ENCODE measurements around the gene HACD2.

DNA sequence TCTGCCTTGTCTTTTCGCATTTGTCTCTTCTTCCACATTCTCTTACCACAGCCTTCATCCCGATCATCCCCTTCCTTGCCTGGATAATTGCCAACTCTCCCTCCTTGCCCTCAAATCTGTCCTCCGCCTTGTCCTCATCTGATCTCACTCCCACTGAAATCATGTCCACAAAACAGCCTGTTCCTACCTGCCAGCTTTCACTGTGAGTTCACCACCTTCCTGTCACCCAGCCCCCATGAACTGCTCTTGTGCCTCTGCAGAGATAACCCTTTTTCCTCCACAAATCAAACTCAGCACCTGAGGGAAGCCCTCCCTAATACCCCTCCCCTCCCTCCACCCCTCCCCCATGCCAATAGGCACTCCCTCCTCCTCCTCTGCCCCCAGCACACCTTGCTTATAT is 131.2 kb downstream of the HACD2 start:
- TF ChIP-seq ZNF584 (CRISPR knock-in tag; IDR thresholded peaks at IDR 0.05; ENCODE audit: low read depth) (no peak), SRF (CRISPR knock-in tag; IDR thresholded peaks at IDR 0.05) (no peak), TCF3 (CRISPR knock-in tag; IDR thresholded peaks at IDR 0.05) (no peak), SMC3 (conservative IDR thresholded peaks at IDR 0.05; ENCODE audit: insufficient read depth, low read depth, low read length) (no peak), TARDBP (IDR thresholded peaks at IDR 0.05) (no peak), JUNB (CRISPR knock-in tag; conservative IDR thresholded peaks at IDR 0.05) (no peak)
- TF ChIP-seq, protein P1, sequence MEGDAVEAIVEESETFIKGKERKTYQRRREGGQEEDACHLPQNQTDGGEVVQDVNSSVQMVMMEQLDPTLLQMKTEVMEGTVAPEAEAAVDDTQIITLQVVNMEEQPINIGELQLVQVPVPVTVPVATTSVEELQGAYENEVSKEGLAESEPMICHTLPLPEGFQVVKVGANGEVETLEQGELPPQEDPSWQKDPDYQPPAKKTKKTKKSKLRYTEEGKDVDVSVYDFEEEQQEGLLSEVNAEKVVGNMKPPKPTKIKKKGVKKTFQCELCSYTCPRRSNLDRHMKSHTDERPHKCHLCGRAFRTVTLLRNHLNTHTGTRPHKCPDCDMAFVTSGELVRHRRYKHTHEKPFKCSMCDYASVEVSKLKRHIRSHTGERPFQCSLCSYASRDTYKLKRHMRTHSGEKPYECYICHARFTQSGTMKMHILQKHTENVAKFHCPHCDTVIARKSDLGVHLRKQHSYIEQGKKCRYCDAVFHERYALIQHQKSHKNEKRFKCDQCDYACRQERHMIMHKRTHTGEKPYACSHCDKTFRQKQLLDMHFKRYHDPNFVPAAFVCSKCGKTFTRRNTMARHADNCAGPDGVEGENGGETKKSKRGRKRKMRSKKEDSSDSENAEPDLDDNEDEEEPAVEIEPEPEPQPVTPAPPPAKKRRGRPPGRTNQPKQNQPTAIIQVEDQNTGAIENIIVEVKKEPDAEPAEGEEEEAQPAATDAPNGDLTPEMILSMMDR (IDR thresholded peaks at IDR 0.05 in 2 of 3, conservative IDR thresholded peaks at IDR 0.05 in 1 of 3; ENCODE audit: insufficient read depth in 2 of 3, low read depth in 1 of 3, low read length in 3 of 3) = no peak
- TF ChIP-seq, protein P2, sequence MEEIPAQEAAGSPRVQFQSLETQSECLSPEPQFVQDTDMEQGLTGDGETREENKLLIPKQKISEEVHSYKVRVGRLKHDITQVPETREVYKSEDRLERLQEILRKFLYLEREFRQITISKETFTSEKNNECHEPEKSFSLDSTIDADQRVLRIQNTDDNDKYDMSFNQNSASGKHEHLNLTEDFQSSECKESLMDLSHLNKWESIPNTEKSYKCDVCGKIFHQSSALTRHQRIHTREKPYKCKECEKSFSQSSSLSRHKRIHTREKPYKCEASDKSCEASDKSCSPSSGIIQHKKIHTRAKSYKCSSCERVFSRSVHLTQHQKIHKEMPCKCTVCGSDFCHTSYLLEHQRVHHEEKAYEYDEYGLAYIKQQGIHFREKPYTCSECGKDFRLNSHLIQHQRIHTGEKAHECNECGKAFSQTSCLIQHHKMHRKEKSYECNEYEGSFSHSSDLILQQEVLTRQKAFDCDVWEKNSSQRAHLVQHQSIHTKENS (CRISPR knock-in tag; IDR thresholded peaks at IDR 0.05) = no peak
- TF ChIP-seq, protein P3, sequence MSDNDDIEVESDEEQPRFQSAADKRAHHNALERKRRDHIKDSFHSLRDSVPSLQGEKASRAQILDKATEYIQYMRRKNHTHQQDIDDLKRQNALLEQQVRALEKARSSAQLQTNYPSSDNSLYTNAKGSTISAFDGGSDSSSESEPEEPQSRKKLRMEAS (CRISPR knock-in tag; IDR thresholded peaks at IDR 0.05) = no peak
- TF ChIP-seq, protein P4, sequence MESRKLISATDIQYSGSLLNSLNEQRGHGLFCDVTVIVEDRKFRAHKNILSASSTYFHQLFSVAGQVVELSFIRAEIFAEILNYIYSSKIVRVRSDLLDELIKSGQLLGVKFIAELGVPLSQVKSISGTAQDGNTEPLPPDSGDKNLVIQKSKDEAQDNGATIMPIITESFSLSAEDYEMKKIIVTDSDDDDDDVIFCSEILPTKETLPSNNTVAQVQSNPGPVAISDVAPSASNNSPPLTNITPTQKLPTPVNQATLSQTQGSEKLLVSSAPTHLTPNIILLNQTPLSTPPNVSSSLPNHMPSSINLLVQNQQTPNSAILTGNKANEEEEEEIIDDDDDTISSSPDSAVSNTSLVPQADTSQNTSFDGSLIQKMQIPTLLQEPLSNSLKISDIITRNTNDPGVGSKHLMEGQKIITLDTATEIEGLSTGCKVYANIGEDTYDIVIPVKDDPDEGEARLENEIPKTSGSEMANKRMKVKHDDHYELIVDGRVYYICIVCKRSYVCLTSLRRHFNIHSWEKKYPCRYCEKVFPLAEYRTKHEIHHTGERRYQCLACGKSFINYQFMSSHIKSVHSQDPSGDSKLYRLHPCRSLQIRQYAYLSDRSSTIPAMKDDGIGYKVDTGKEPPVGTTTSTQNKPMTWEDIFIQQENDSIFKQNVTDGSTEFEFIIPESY (CRISPR knock-in tag; IDR thresholded peaks at IDR 0.05) = no peak
- TF ChIP-seq, protein P5, sequence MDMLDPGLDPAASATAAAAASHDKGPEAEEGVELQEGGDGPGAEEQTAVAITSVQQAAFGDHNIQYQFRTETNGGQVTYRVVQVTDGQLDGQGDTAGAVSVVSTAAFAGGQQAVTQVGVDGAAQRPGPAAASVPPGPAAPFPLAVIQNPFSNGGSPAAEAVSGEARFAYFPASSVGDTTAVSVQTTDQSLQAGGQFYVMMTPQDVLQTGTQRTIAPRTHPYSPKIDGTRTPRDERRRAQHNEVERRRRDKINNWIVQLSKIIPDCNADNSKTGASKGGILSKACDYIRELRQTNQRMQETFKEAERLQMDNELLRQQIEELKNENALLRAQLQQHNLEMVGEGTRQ (CRISPR knock-in tag; IDR thresholded peaks at IDR 0.05) = no peak
- TF ChIP-seq, protein P6, sequence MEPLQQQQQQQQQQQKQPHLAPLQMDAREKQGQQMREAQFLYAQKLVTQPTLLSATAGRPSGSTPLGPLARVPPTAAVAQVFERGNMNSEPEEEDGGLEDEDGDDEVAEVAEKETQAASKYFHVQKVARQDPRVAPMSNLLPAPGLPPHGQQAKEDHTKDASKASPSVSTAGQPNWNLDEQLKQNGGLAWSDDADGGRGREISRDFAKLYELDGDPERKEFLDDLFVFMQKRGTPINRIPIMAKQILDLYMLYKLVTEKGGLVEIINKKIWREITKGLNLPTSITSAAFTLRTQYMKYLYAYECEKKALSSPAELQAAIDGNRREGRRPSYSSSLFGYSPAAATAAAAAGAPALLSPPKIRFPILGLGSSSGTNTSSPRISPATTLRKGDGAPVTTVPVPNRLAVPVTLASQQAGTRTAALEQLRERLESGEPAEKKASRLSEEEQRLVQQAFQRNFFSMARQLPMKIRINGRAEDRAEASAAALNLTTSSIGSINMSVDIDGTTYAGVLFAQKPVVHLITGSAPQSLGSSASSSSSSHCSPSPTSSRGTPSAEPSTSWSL (CRISPR knock-in tag; IDR thresholded peaks at IDR 0.05; ENCODE audit: borderline replicate concordance) = no peak
